A549 (cell line): ENCODE results near the gene TPD52L1. TPM values are rescaled to one million over a fixed set of nuclear protein-coding genes. Genes with fewer than 3 reads are reported as not detected.

Experiments used
- ATAC-seq, 2 experiments: fragments of 200-7000 bp in 1 of 2; fragments of >200 bp in 1 of 2; cut with Nextera tagmentation in 1 of 2; cut with Tn5 transposase in 1 of 2; 3 replicates each; pipeline versions ENCODE4 v1.8.0 to v1.9.1; 2018 to 2020; ENCODE audit warnings: mild to moderate bottlenecking in 1 of 2, moderate library complexity in 1 of 2
- CTCF ChIA-PET: fragments of 300-600 bp; sonication (Branson Sonifier 250); formaldehyde crosslinking; extraction: SDS; loops from one replicate; lab custom pipeline; 2021; ENCODE audit warnings: antibody characterized with exemption, inconsistent platforms; lab: Yijun Ruan, JAX
- POLR2A ChIA-PET: fragments of 350-600 bp; formaldehyde crosslinking; extraction: SDS; loops from one replicate; lab custom pipeline; 2021; ENCODE audit warnings: antibody characterized with exemption, inconsistent platforms; lab: Yijun Ruan, JAX
- DNase-seq, 2 experiments: peaks; one replicate each; pipeline versions ENCODE4 v3.0.0 to v3.0.0-alpha.2; 2011 to 2016; ENCODE audit warnings: low read depth in 1 of 2, low spot score in 1 of 2
- FAIRE-seq: peaks from 2 replicates; lab custom pipeline; 2011; peaks lifted over from hg19 to GRCh38; lab: Jason Lieb, UNC
- H3K27ac ChIP-seq, 2 experiments: fragments of >200 bp; sonication (Bioruptor Twin); formaldehyde crosslinking; 3 replicates each; pipeline ENCODE4 v1.5.1; 2016 to 2017
- H3K4me1 ChIP-seq: fragments of >200 bp; sonication (Bioruptor Twin); formaldehyde crosslinking; 3 replicates; pipeline ENCODE4 v1.6.1; 2016
- H3K4me2 ChIP-seq: fragments of >200 bp; sonication (Bioruptor Twin); formaldehyde crosslinking; 3 replicates; pipeline ENCODE4 v1.6.1; 2016
- H3K4me3 ChIP-seq: fragments of >200 bp; sonication (Bioruptor Twin); formaldehyde crosslinking; 3 replicates; pipeline ENCODE4 v1.5.1; 2016
- H3K9me3 ChIP-seq: fragments of >200 bp; sonication (Bioruptor Twin); formaldehyde crosslinking; 3 replicates; pipeline ENCODE4 v1.6.1; 2016
- CBX8 ChIP-seq: fragments of 200-600 bp; sonication (generic); IDR thresholded peaks from 2 replicates; pipeline ENCODE4 v1.6.1; 2016
- CHD2 ChIP-seq: fragments of 150-350 bp; IDR thresholded peaks from 2 replicates; pipeline ENCODE4 v1.6.1; 2014; ENCODE audit warnings: low read length; ENCODE audit not compliant: partially characterized antibody
- EHMT2 ChIP-seq: fragments of 200-600 bp; sonication (generic); IDR thresholded peaks from 2 replicates; pipeline ENCODE4 v1.6.1; 2016; ENCODE audit warnings: antibody characterized with exemption, low read depth, mild to moderate bottlenecking, moderate library complexity
- ESRRA ChIP-seq: fragments of 150-350 bp; IDR thresholded peaks from 2 replicates; pipeline ENCODE4 v1.6.1; 2014; ENCODE audit warnings: mild to moderate bottlenecking, low read length, borderline replicate concordance
- FOSL2 ChIP-seq, 2 experiments: fragments of 450-650 bp in 1 of 2; fragments of >200 bp in 1 of 2; sonication (Bioruptor Twin) in 1 of 2; formaldehyde crosslinking; IDR thresholded peaks; 2 replicates each; pipeline versions ENCODE4 v1.5.0 to v1.6.1; 2016 to 2020; ENCODE audit warnings: mild to moderate bottlenecking in 1 of 2, moderate library complexity in 1 of 2
- HDAC2 ChIP-seq: fragments of 200-600 bp; sonication (generic); IDR thresholded peaks from 2 replicates; pipeline ENCODE4 v1.6.1; 2016
- HEYL ChIP-seq: fragments of 250-450 bp; sonication (Bioruptor Pico); IDR thresholded peaks from 2 replicates; pipeline ENCODE4 v1.8.0; 2021; ENCODE audit warnings: mild to moderate bottlenecking, moderate library complexity
- HOXB5 ChIP-seq: fragments of 250-450 bp; sonication (Bioruptor Pico); IDR thresholded peaks from 2 replicates; pipeline ENCODE4 v1.5.0; 2020; ENCODE audit warnings: mild to moderate bottlenecking, moderate library complexity
- KDM1A ChIP-seq: fragments of 200-600 bp; sonication (generic); IDR thresholded peaks from 2 replicates; pipeline ENCODE4 v1.6.1; 2016; ENCODE audit warnings: low read depth, mild to moderate bottlenecking
- MAFK ChIP-seq: fragments of 450-650 bp; IDR thresholded peaks from 2 replicates; pipeline ENCODE4 v1.6.1; 2014; ENCODE audit not compliant: partially characterized antibody
- MAZ ChIP-seq: fragments of 150-350 bp; IDR thresholded peaks from 2 replicates; pipeline ENCODE4 v1.6.1; 2014; ENCODE audit warnings: antibody characterized with exemption, low read depth, low read length, borderline replicate concordance
- NFE2L2 ChIP-seq: fragments of 150-350 bp; conservative IDR thresholded peaks from 2 replicates; pipeline ENCODE4 v1.6.1; 2014; ENCODE audit warnings: low read length
- NR3C1 ChIP-seq: fragments of >200 bp; sonication (Bioruptor Twin); formaldehyde crosslinking; IDR thresholded peaks from 3 replicates; pipeline ENCODE4 v1.6.1; 2017
- PHF8 ChIP-seq: fragments of 200-600 bp; sonication (generic); IDR thresholded peaks from 2 replicates; pipeline ENCODE4 v1.6.1; 2016; ENCODE audit warnings: low read depth, mild to moderate bottlenecking, antibody characterized with exemption, moderate library complexity, borderline replicate concordance
- POLR2A ChIP-seq: IDR thresholded peaks from 2 replicates; pipeline ENCODE4 v1.6.1; 2012; ENCODE audit warnings: mild to moderate bottlenecking, low read length
- POLR2AphosphoS2 ChIP-seq: conservative IDR thresholded peaks from 2 replicates; pipeline ENCODE4 v1.6.1; 2012; ENCODE audit warnings: low read length, improper control_type of control experiment, inconsistent platforms
- RCOR1 ChIP-seq: fragments of 150-350 bp; IDR thresholded peaks from 2 replicates; pipeline ENCODE4 v1.6.1; 2014; ENCODE audit warnings: antibody characterized with exemption, low read length, low read depth
- SREBF2 ChIP-seq: fragments of 450-650 bp; IDR thresholded peaks from 2 replicates; pipeline ENCODE4 v1.6.1; 2014; ENCODE audit warnings: mild to moderate bottlenecking, moderate library complexity
- TFCP2L1 ChIP-seq: fragments of 250-450 bp; sonication (Bioruptor Pico); IDR thresholded peaks from 2 replicates; pipeline ENCODE4 v1.5.0; 2021; ENCODE audit warnings: mild to moderate bottlenecking
- TP53 ChIP-seq: fragments of 250-450 bp; sonication (Bioruptor Pico); IDR thresholded peaks from 2 replicates; pipeline ENCODE4 v1.5.0; 2021; ENCODE audit warnings: mild to moderate bottlenecking, moderate library complexity
- ZSCAN20 ChIP-seq: fragments of 250-450 bp; sonication (Bioruptor Pico); IDR thresholded peaks from 2 replicates; pipeline ENCODE4 v1.8.0; 2022; ENCODE audit warnings: mild to moderate bottlenecking, moderate library complexity
- WGBS: methylation state at CpG from one replicate; pipeline ENCODE4 v1.1.6; 2017; ENCODE audit errors: missing lambda C conversion rate; 5-methylcytosine and 5-hydroxymethylcytosine counted together
- polyA plus RNA-seq, 4 experiments: library from polyadenylated mRNA; depleted of rRNA in 3 of 4; stranded (reverse); fragments of >200 nt; fragmentation: RNase III in 1 of 4; extraction: RNeasy Plus Mini Kit Qiagen cat#74134 plus additional on column Dnase treatment in 1 of 4; gene quantifications; 2 replicates in 3 of 4; 3 replicates in 1 of 4; pipeline ENCODE4 v1.2.3, GENCODE V29; 2011 to 2017
- TF ChIP-seq, protein P1 (sequence below): fragments of 250-450 bp; sonication (Bioruptor Pico); IDR thresholded peaks from 2 replicates; pipeline ENCODE4 v1.5.0; 2021; ENCODE audit warnings: mild to moderate bottlenecking, moderate library complexity, borderline replicate concordance
- TF ChIP-seq, protein P2 (sequence below): fragments of 250-450 bp; sonication (Bioruptor Pico); IDR thresholded peaks from 2 replicates; pipeline ENCODE4 v1.5.0; 2020; ENCODE audit warnings: low read depth, mild to moderate bottlenecking, moderate library complexity
- TF ChIP-seq, protein P3 (sequence below): IDR thresholded peaks from 2 replicates; pipeline ENCODE4 v1.6.1; 2012
- TF ChIP-seq, protein P4 (sequence below): fragments of >200 bp; sonication (Bioruptor Twin); formaldehyde crosslinking; IDR thresholded peaks from 3 replicates; pipeline ENCODE4 v1.5.1; 2016

Gene TPD52L1
- polyA plus RNA-seq, 2 of the 4 experiments (the other 2 are of a cell fraction) = 90.1 to 144 TPM

DNA sequence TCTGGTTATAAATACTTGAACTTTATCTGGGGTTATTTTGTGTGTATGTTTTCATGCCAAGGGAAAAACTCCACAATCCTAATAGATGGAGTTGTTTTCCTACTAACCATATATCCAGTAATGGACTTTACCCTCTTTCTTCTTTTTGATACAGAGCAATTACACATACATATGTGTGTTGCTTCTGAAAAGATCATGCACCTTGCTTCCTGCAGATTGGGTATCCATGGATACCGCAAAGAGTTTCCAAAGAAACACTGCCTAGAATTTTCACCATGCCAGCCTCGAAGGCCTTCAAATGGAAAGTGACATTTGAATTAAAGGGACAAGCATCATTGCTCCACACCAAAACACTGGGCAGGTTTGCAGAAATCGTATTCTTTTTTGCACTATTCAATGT lies 121.4 kb downstream of the TPD52L1 start:
- TF ChIP-seq POLR2AphosphoS2 = no peak
- TF ChIP-seq, protein P1, sequence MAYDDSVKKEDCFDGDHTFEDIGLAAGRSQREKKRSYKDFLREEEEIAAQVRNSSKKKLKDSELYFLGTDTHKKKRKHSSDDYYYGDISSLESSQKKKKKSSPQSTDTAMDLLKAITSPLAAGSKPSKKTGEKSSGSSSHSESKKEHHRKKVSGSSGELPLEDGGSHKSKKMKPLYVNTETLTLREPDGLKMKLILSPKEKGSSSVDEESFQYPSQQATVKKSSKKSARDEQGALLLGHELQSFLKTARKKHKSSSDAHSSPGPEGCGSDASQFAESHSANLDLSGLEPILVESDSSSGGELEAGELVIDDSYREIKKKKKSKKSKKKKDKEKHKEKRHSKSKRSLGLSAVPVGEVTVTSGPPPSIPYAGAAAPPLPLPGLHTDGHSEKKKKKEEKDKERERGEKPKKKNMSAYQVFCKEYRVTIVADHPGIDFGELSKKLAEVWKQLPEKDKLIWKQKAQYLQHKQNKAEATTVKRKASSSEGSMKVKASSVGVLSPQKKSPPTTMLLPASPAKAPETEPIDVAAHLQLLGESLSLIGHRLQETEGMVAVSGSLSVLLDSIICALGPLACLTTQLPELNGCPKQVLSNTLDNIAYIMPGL = no peak
- CTCF ChIA-PET = interaction anchor here (1.3 kb wide), 1 partner anchor 121 kb away, joined by 3 read pairs; the partner anchor contains the start of gene TPD52L1
- no peak for ATAC-seq
- H3K9me3 ChIP-seq = no peaks in the 10 kb centered on the region
- no peak for FAIRE-seq
- H3K4me1 ChIP-seq = 0 out of 3 replicates have a peak, but pooled peaks cover 7% of the 10 kb centered on the region
- WGBS = 75% methylated on average over 3 of the region's 3 CpGs
- POLR2A ChIA-PET = no interaction called here
- H3K4me2 ChIP-seq = no peak overlapping the region
- no peak for DNase-seq
- no peak overlapping the region for H3K27ac ChIP-seq
- no peak overlapping the region for H3K4me3 ChIP-seq

DNA sequence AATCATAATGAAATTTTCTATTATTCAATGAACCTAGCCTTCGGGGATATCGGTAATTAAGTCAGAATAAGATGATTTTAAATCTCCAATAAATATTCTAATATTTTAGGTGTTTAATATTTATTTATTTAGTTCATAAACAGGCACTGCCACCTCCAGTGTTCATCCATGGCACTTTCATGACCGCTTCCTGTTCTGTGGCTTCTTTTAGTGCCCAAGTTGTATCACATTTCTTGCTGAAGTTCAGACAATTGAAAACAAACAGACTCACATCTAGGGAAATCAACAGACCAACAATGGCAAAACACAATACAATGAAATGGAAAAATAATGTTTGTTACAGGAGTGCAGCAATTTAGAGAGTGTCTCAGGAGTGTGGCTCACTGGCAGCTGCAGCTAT lies 122.2 kb downstream of the TPD52L1 start:
- POLR2A ChIA-PET = no interaction called here
- FAIRE-seq (no peak), ATAC-seq (no peak), DNase-seq (no peak)
- 95% methylated on average over 3 of the region's 3 CpGs for WGBS
- CTCF ChIA-PET = interaction anchor here (0.6 to 0.7 kb wide), 2 partner anchors 13 to 267 kb away, joined by 3 to 4 read pairs; no protein-coding TSS in a partner anchor
- no peak overlapping the region for H3K27ac ChIP-seq
- H3K4me2 ChIP-seq = no peak overlapping the region
- 0 out of 3 replicates have a peak, but pooled peaks cover 3% of the 10 kb centered on the region for H3K9me3 ChIP-seq
- TF ChIP-seq ZSCAN20 (CRISPR knock-in tag) (no peak), TP53 (CRISPR knock-in tag) (no peak), NR3C1 (no peak), POLR2A (no peak), HOXB5 (CRISPR knock-in tag) (no peak), MAFK (no peak), RCOR1 (no peak), CHD2 (no peak), FOSL2 (IDR thresholded peaks at IDR 0.05) (no peak), FOSL2 (CRISPR knock-in tag; IDR thresholded peaks at IDR 0.05) (no peak)
- TF ChIP-seq, protein P2, sequence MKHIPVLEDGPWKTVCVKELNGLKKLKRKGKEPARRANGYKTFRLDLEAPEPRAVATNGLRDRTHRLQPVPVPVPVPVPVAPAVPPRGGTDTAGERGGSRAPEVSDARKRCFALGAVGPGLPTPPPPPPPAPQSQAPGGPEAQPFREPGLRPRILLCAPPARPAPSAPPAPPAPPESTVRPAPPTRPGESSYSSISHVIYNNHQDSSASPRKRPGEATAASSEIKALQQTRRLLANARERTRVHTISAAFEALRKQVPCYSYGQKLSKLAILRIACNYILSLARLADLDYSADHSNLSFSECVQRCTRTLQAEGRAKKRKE (CRISPR knock-in tag) = no peak
- TF ChIP-seq, protein P1 = no peak
- H3K4me1 ChIP-seq = 0 out of 3 replicates have a peak, but pooled peaks cover 7% of the 10 kb centered on the region
- H3K4me3 ChIP-seq = no peak overlapping the region

- FAIRE-seq = no peak
- POLR2A ChIA-PET = no interaction called here
- TF ChIP-seq, protein P3, sequence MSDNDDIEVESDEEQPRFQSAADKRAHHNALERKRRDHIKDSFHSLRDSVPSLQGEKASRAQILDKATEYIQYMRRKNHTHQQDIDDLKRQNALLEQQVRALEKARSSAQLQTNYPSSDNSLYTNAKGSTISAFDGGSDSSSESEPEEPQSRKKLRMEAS = no peak
- TF ChIP-seq, protein P1 = no peak
- TF ChIP-seq KDM1A (no peak), HDAC2 (no peak), TFCP2L1 (CRISPR knock-in tag) (no peak), HOXB5 (CRISPR knock-in tag) (no peak), MAZ (no peak), NFE2L2 (no peak), ESRRA (no peak), EHMT2 (no peak), CBX8 (no peak), POLR2A (no peak), SREBF2 (no peak), HEYL (no peak), PHF8 (no peak)
- TF ChIP-seq, protein P4, sequence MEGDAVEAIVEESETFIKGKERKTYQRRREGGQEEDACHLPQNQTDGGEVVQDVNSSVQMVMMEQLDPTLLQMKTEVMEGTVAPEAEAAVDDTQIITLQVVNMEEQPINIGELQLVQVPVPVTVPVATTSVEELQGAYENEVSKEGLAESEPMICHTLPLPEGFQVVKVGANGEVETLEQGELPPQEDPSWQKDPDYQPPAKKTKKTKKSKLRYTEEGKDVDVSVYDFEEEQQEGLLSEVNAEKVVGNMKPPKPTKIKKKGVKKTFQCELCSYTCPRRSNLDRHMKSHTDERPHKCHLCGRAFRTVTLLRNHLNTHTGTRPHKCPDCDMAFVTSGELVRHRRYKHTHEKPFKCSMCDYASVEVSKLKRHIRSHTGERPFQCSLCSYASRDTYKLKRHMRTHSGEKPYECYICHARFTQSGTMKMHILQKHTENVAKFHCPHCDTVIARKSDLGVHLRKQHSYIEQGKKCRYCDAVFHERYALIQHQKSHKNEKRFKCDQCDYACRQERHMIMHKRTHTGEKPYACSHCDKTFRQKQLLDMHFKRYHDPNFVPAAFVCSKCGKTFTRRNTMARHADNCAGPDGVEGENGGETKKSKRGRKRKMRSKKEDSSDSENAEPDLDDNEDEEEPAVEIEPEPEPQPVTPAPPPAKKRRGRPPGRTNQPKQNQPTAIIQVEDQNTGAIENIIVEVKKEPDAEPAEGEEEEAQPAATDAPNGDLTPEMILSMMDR = no peak
- TF ChIP-seq, protein P2 (CRISPR knock-in tag) = no peak
Observed at GRCh38 chr6:125277838-125278237, 124.3 kb downstream of the TPD52L1 start.

More at GRCh38 chr6:125277838-125278237, 124.3 kb downstream of the TPD52L1 start:
- DNase-seq = no peak
- no peak overlapping the region for H3K27ac ChIP-seq
- no peak for ATAC-seq
- CTCF ChIA-PET = no interaction called here
- 0 out of 3 replicates have a peak, but pooled peaks cover 3% of the 10 kb centered on the region for H3K9me3 ChIP-seq
- H3K4me1 ChIP-seq = 0 out of 3 replicates have a peak, but pooled peaks cover 7% of the 10 kb centered on the region
- H3K4me3 ChIP-seq = no peak overlapping the region
- no peak overlapping the region for H3K4me2 ChIP-seq
- 100% methylated on average over 1 of the region's 1 CpG for WGBS
